K562 (cell line): ENCODE data around the gene HOATZ. TPM values are rescaled to one million over a fixed set of nuclear protein-coding genes. Genes with fewer than 3 reads are reported as not detected.

Source experiments
- CBX8 ChIP-seq: fragments of 200-600 bp; sonication (generic); IDR thresholded peaks from 2 replicates; pipeline ENCODE4 v1.6.1; 2012; ENCODE audit warnings: borderline replicate concordance, mixed run types, low read depth, mild to moderate bottlenecking, moderate library complexity, mixed read lengths, low read length, control low read depth, inconsistent platforms; ENCODE audit not compliant: poor library complexity, severe bottlenecking; ENCODE audit errors: extremely low read depth
- KLF6 ChIP-seq: fragments of 250-450 bp; sonication (Bioruptor Pico); IDR thresholded peaks from 2 replicates; pipeline ENCODE4 v1.4.0; 2020; ENCODE audit warnings: mild to moderate bottlenecking, moderate library complexity, borderline replicate concordance
- PTBP1 ChIP-seq: fragments of 200-400 bp; formaldehyde crosslinking; IDR thresholded peaks from 2 replicates; pipeline ENCODE4 v1.6.1; 2017; ENCODE audit warnings: low read depth, low read length
- RBM15 ChIP-seq: fragments of 200-400 bp; formaldehyde crosslinking; IDR thresholded peaks from 2 replicates; pipeline ENCODE4 v1.6.1; 2018; ENCODE audit warnings: mild to moderate bottlenecking, low read length, moderate library complexity; ENCODE audit not compliant: insufficient read depth
- RNF2 ChIP-seq: sonication (generic); IDR thresholded peaks from 2 replicates; pipeline ENCODE4 v1.6.1; 2016
- TCF3 ChIP-seq: sonication (generic); formaldehyde crosslinking; IDR thresholded peaks from 2 replicates; pipeline ENCODE4 v1.4.0; 2020; ENCODE audit warnings: mild to moderate bottlenecking, missing genetic modification reagents
- XRCC3 ChIP-seq: fragments of 450-650 bp; IDR thresholded peaks from 2 replicates; pipeline ENCODE4 v1.6.1; 2017; ENCODE audit warnings: mild to moderate bottlenecking, moderate library complexity
- ZNF184 ChIP-seq: sonication (generic); formaldehyde crosslinking; IDR thresholded peaks from 2 replicates; pipeline ENCODE4 v1.5.0; 2020; ENCODE audit warnings: missing genetic modification reagents
- ZNF778 ChIP-seq: fragments of 450-650 bp; formaldehyde crosslinking; IDR thresholded peaks from 2 replicates; pipeline ENCODE4 v1.4.0; 2020; ENCODE audit warnings: mild to moderate bottlenecking, moderate library complexity
- polyA plus RNA-seq, 8 experiments: library from polyadenylated mRNA; depleted of rRNA in 4 of 8; stranded (reverse) in 5 of 8; unstranded in 3 of 8; fragments of >200 nt; fragmentation: Nextera tagmentation in 2 of 8; fragmentation: Illumina TruSeq in 1 of 8; extraction: Ambion mirVana in 2 of 8; extraction: Trizol in 1 of 8; gene quantifications; 2 replicates each; pipeline versions ENCODE4 v1.2.1 to v1.2.3, GENCODE V29; 2011 to 2014; ENCODE audit warnings: inconsistent platforms in 1 of 8, missing spikeins in 1 of 8
- total RNA-seq, 7 experiments: library from RNA; depleted of rRNA in 6 of 7; stranded (reverse); fragments of >200 nt in 6 of 7; fragmentation: Illumina TruSeq in 2 of 7; extraction: Trizol in 2 of 7; gene quantifications; 2 replicates each; pipeline versions ENCODE4 v1.2.1 to v1.2.3, GENCODE V29; 2011 to 2021; ENCODE audit warnings: low replicate concordance in 1 of 7
- TF ChIP-seq, protein P1 (sequence below): sonication (generic); formaldehyde crosslinking; IDR thresholded peaks from 2 replicates; pipeline ENCODE4 v1.8.0; 2022; ENCODE audit warnings: mild to moderate bottlenecking, missing genetic modification reagents
- TF ChIP-seq, protein P2 (sequence below): IDR thresholded peaks from 2 replicates; pipeline ENCODE4 v1.6.1; 2011; ENCODE audit not compliant: insufficient read length; ENCODE audit errors: extremely low read depth

HOATZ gene
- total and polyA plus RNA-seq, 9 of the 15 experiments (the other 6 are each of a cell fraction or from before 2014, with no cell fraction given) = not detected

DNA sequence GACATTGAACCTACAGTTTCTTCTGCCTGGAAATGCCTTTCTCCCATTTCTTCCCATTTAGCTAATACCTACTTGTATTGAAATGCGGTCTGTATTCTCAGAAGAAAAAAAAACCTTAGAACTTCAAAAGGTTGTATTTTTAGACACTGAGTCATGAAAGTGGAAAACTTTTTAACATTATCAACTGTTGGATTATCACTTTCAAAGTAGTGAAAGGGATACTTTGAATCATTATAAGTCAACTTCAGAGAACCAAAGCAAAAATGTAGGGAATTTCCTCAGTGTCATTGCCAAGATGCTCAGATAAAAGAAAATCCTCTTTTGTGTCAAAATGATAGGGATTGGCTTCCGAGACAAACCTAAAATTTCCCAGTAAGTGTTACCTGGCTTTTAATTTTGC, 6.6 kb downstream of the HOATZ start (continued):
- TF ChIP-seq, protein P1, sequence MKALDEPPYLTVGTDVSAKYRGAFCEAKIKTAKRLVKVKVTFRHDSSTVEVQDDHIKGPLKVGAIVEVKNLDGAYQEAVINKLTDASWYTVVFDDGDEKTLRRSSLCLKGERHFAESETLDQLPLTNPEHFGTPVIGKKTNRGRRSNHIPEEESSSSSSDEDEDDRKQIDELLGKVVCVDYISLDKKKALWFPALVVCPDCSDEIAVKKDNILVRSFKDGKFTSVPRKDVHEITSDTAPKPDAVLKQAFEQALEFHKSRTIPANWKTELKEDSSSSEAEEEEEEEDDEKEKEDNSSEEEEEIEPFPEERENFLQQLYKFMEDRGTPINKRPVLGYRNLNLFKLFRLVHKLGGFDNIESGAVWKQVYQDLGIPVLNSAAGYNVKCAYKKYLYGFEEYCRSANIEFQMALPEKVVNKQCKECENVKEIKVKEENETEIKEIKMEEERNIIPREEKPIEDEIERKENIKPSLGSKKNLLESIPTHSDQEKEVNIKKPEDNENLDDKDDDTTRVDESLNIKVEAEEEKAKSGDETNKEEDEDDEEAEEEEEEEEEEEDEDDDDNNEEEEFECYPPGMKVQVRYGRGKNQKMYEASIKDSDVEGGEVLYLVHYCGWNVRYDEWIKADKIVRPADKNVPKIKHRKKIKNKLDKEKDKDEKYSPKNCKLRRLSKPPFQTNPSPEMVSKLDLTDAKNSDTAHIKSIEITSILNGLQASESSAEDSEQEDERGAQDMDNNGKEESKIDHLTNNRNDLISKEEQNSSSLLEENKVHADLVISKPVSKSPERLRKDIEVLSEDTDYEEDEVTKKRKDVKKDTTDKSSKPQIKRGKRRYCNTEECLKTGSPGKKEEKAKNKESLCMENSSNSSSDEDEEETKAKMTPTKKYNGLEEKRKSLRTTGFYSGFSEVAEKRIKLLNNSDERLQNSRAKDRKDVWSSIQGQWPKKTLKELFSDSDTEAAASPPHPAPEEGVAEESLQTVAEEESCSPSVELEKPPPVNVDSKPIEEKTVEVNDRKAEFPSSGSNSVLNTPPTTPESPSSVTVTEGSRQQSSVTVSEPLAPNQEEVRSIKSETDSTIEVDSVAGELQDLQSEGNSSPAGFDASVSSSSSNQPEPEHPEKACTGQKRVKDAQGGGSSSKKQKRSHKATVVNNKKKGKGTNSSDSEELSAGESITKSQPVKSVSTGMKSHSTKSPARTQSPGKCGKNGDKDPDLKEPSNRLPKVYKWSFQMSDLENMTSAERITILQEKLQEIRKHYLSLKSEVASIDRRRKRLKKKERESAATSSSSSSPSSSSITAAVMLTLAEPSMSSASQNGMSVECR (CRISPR knock-in tag) = no peak
- TF ChIP-seq CBX8 (no peak), XRCC3 (no peak), KLF6 (CRISPR knock-in tag) (no peak), RNF2 (no peak), PTBP1 (no peak), ZNF184 (CRISPR knock-in tag) (no peak), TCF3 (CRISPR knock-in tag) (no peak), ZNF778 (CRISPR knock-in tag) (no peak), RBM15 (no peak)
- TF ChIP-seq, protein P2, sequence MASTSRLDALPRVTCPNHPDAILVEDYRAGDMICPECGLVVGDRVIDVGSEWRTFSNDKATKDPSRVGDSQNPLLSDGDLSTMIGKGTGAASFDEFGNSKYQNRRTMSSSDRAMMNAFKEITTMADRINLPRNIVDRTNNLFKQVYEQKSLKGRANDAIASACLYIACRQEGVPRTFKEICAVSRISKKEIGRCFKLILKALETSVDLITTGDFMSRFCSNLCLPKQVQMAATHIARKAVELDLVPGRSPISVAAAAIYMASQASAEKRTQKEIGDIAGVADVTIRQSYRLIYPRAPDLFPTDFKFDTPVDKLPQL = no peak
